NCI-H1048 (cell line): ENCODE results near the gene MEX3C.

Source experiments
- DNase-seq: peaks from one replicate; lab custom pipeline; 2025; lab: John Stamatoyannopoulos, UW

Gene MEX3C

GRCh38 chr18:51153659-51154371 is 43.7 kb downstream of the MEX3C start:
- no peak for DNase-seq

GRCh38 chr18:51151568-51152511 is 45.6 kb downstream of the MEX3C start:
- no peak for DNase-seq

- no peak for DNase-seq
Observed at GRCh38 chr18:51151185-51151567, 46.3 kb downstream of the MEX3C start.

- no peak for DNase-seq
Observed at GRCh38 chr18:51150113-51150700, 47.3 kb downstream of the MEX3C start.

DNA sequence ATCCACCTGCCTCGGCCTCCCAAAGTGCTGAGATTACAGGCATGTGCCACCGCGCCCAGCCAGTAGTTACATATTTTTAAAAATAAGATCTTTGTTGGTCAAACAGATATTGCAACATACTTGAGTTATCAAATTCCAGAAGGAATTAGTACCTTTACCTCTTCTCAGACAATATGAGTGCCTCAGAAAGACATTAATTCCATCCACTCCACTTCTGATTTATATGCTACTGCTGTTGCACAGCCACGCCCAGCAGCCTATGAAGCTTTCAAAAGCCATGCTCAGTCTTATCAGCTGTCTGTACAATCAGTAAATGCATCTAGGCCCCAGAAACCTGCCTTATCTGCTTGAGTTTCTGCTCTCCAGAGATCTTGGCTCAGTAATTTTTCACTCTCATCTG is 47.8 kb downstream of the MEX3C start:
- DNase-seq: no peak

- DNase-seq: no peak
Observed at GRCh38 chr18:51146909-51147308, 50.6 kb downstream of the MEX3C start.

DNA sequence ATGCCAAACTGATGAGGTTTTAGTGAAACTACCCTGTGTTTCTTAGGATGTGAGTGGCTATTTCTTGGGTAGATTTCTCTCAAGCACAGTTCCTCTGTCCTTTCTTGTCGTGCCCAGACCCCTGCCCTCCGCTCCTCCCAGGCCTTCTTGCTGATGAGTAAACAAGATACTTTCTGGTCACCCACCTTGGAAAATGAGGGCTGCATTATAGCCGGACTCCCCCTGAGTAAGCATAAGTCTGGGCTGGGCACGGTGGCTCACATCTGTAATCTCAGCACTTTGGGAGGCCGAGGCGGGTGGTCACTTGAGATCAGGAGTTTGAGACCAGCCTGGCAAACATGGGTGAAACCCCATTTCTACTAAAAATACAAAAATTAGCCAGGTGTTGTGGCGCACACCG is 58.5 kb downstream of the MEX3C start:
- no peak for DNase-seq

GRCh38 chr18:51137891-51138290 is 59.6 kb downstream of the MEX3C start:
- no peak for DNase-seq

GRCh38 chr18:51137026-51137729 is 60.3 kb downstream of the MEX3C start:
- DNase-seq: no peak

- no peak for DNase-seq
Observed at GRCh38 chr18:51135795-51136194, 61.7 kb downstream of the MEX3C start.

DNA sequence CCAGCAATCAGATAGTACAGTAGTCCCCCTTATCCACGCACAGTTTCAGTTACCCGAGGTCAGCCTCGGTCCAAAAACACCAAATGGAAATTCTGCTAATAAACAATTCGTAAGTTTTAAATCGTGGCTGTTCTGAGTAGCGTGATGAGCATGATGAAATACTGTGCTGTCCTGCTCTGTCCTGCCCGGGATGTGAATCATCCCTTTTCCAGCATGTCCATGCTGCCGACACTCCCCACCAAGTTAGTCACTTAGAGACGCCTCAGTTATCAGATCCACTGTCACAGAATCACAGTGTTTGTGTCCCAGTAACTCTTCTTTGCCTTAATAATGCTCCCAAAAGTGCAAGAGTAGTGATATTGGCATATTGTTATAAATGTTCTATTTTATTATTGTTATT is 62.1 kb downstream of the MEX3C start:
- no peak for DNase-seq

DNA sequence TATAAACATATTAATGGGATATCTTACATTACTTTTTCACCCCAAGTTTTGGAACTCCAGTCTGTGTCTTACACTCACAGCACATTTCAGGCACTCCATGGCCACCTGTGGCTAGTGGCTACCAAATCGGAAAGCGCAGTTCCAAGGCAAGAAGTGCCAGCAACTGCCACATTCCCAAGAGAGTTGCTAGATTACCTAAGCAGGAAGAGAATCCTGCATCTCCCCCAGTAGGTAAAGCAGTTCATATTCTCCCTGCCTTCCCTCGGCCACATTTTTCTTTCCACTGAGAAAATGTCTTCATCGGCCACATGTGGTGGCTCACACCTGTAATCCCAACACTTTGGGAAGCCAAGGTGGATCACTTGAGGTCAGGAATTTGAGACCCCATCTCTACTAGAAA is 62.8 kb downstream of the MEX3C start:
- DNase-seq: no peak

GRCh38 chr18:51133580-51134160 is 63.8 kb downstream of the MEX3C start:
- DNase-seq: no peak

GRCh38 chr18:51132256-51132935 is 65.1 kb downstream of the MEX3C start:
- DNase-seq: no peak

GRCh38 chr18:51128533-51128932 is 68.9 kb downstream of the MEX3C start:
- DNase-seq: no peak

- DNase-seq: no peak
Observed at GRCh38 chr18:51127664-51128063, 69.8 kb downstream of the MEX3C start.

GRCh38 chr18:51125976-51126375 is 71.5 kb downstream of the MEX3C start:
- DNase-seq: no peak
